HPDE6-E6E7 (cell line): ENCODE data around the gene CISTR.
A peak's percentile ranks its signal among the peaks of the same experiment; 100 is the strongest.
"Not testable (repeated sequence)": the region's sequence is repeated elsewhere in the genome, so short reads cannot be mapped to it uniquely, and the experiment has no call there.

Source experiments
- DNase-seq: peaks from one replicate; pipeline ENCODE4 v3.0.0; 2011; ENCODE audit warnings: missing footprints; ENCODE audit errors: extremely low spot score

The CISTR gene

GRCh38 chr12:53764615-53765014 is 12.8 kb upstream of the CISTR start:
- no peak for DNase-seq

GRCh38 chr12:53762793-53763192 is 11.0 kb upstream of the CISTR start:
- DNase-seq: not testable (repeated sequence)

GRCh38 chr12:53761306-53761705 is 9.5 kb upstream of the CISTR start:
- DNase-seq: no peak

GRCh38 chr12:53759261-53759660 is 7.5 kb upstream of the CISTR start:
- no peak for DNase-seq

GRCh38 chr12:53758730-53759103 is 6.9 kb upstream of the CISTR start:
- no peak for DNase-seq

GRCh38 chr12:53758081-53758729 is 6.4 kb upstream of the CISTR start:
- no peak for DNase-seq

- peak; percentile 28 for DNase-seq
Observed at GRCh38 chr12:53757101-53757770, 5.5 kb upstream of the CISTR start.

- DNase-seq: no peak
Observed at GRCh38 chr12:53756300-53757100, 4.7 kb upstream of the CISTR start.

GRCh38 chr12:53755893-53756292 is 4.1 kb upstream of the CISTR start:
- no peak for DNase-seq

GRCh38 chr12:53755451-53755891 is 3.7 kb upstream of the CISTR start:
- no peak for DNase-seq

GRCh38 chr12:53754633-53755264 is 3.0 kb upstream of the CISTR start:
- no peak for DNase-seq

- DNase-seq: no peak
Observed at GRCh38 chr12:53754188-53754585, 2.4 kb upstream of the CISTR start.

GRCh38 chr12:53752621-53753020 is 842 bp upstream of the CISTR start:
- DNase-seq: no peak

- DNase-seq: no peak
Observed at GRCh38 chr12:53752192-53752601, 418 bp upstream of the CISTR start.

GRCh38 chr12:53750812-53751335 is 905 bp downstream of the CISTR start:
- DNase-seq: no peak

- DNase-seq: no peak
Observed at GRCh38 chr12:53749986-53750811, 1.6 kb downstream of the CISTR start.

- no peak for DNase-seq
Observed at GRCh38 chr12:53748072-53748840, 3.5 kb downstream of the CISTR start.

- no peak for DNase-seq
Observed at GRCh38 chr12:53747095-53747494, 4.7 kb downstream of the CISTR start.

GRCh38 chr12:53746592-53747092 is 5.1 kb downstream of the CISTR start:
- DNase-seq: peak; percentile 83

- DNase-seq: no peak
Observed at GRCh38 chr12:53744751-53745150, 7.0 kb downstream of the CISTR start.
